CD4-positive, alpha-beta T cell (primary cell): ENCODE measurements around the gene ZFP3. TPM values are rescaled to one million over a fixed set of nuclear protein-coding genes. Genes with fewer than 3 reads are reported as not detected.
"Not testable (repeated sequence)": the region's sequence is repeated elsewhere in the genome, so short reads cannot be mapped to it uniquely, and the experiment has no call there.

Experiments
- ATAC-seq: fragments of 200-7000 bp; cut with Tn5 transposase; one replicate; pipeline ENCODE4 v1.10.0; 2022; ENCODE audit warnings: mild to moderate bottlenecking; ENCODE audit not compliant: poor library complexity
- CTCF ChIA-PET: fragments of 350-600 bp; sonication (Branson Sonifier 250); formaldehyde crosslinking; loops from one replicate; lab custom pipeline; 2021; ENCODE audit warnings: antibody characterized with exemption, inconsistent platforms; lab: Charles Lee
- POLR2A ChIA-PET: fragments of 350-600 bp; sonication (Branson Sonifier 250); formaldehyde crosslinking; loops from one replicate; lab custom pipeline; 2021; ENCODE audit warnings: antibody characterized with exemption, inconsistent platforms; lab: Charles Lee
- DNase-seq, 14 experiments: peaks; one replicate each; pipeline ENCODE4 v3.0.0-alpha.2; 2013 to 2020; ENCODE audit warnings: mixed read lengths in 2 of 14
- H3K27ac ChIP-seq, 2 donors: one replicate each; pipeline versions ENCODE4 v1.5.1 to v1.7.0; 2013; ENCODE audit warnings: low read length in 2 of 2, low read depth in 1 of 2, mild to moderate bottlenecking in 1 of 2
- H3K27me3 ChIP-seq, 2 experiments: 1 replicate in 1 of 2; 2 replicates in 1 of 2; pipeline versions ENCODE4 v1.6.1 to v1.7.0; 2013; ENCODE audit warnings: low read length in 2 of 2, control low read depth in 1 of 2, mild to moderate bottlenecking in 1 of 2, moderate library complexity in 1 of 2; ENCODE audit not compliant: insufficient read depth in 2 of 2, control insufficient read depth in 1 of 2
- H3K36me3 ChIP-seq: one replicate; pipeline ENCODE4 v1.6.1; 2013; ENCODE audit warnings: low read length, control low read depth; ENCODE audit not compliant: insufficient read depth
- H3K4me1 ChIP-seq: one replicate; pipeline ENCODE4 v1.6.1; 2013; ENCODE audit warnings: low read length, control low read depth; ENCODE audit not compliant: insufficient read depth
- H3K4me3 ChIP-seq: one replicate; pipeline ENCODE4 v1.5.1; 2013; ENCODE audit warnings: mild to moderate bottlenecking, low read length, moderate library complexity
- H3K9me3 ChIP-seq, 2 experiments: 1 replicate in 1 of 2; 2 replicates in 1 of 2; pipeline versions ENCODE4 v1.6.1 to v1.7.0; 2013; ENCODE audit warnings: low read length in 2 of 2, mild to moderate bottlenecking in 2 of 2, control low read depth in 1 of 2, moderate library complexity in 1 of 2; ENCODE audit not compliant: control insufficient read depth in 1 of 2, insufficient read depth in 1 of 2
- H3K27ac Mint-ChIP-seq: one replicate; pipeline ENCODE4 v1.8.0; 2020; ENCODE audit warnings: mixed read lengths
- H3K27me3 Mint-ChIP-seq: one replicate; pipeline ENCODE4 v1.8.0; 2021; ENCODE audit warnings: mixed read lengths
- H3K36me3 Mint-ChIP-seq: one replicate; pipeline ENCODE4 v1.8.0; 2021; ENCODE audit warnings: low read depth, mixed read lengths
- H3K4me1 Mint-ChIP-seq: one replicate; pipeline ENCODE4 v1.8.0; 2021; ENCODE audit warnings: low read depth, mixed read lengths
- H3K4me3 Mint-ChIP-seq: one replicate; pipeline ENCODE4 v1.8.0; 2020; ENCODE audit warnings: mild to moderate bottlenecking, mixed read lengths
- H3K9me3 Mint-ChIP-seq: one replicate; pipeline ENCODE4 v1.8.0; 2020; ENCODE audit warnings: mixed read lengths
- intact Hi-C, 2 experiments: fragments of 100-400 bp; cut with DNase I in 1 of 2; cut with micrococcal nuclease in 1 of 2; formaldehyde crosslinking; loops; one replicate each; pipeline versions ENCODE4 v1.15.1 to v1.9.0; 2023 to 2025; cut with DNase I, micrococcal nuclease
- total RNA-seq, 174 experiments: library from RNA in 2 of 174; stranded (reverse) in 2 of 174; gene quantifications; one replicate each; pipeline ENCODE4 v1.2.3 and lab custom pipeline; 2021 to 2026
- TF ChIP-seq, protein P1 (sequence below): fragments of 200-600 bp; IDR thresholded peaks from one replicate; pipeline ENCODE4 v1.8.0; 2022; ENCODE audit warnings: antibody characterized with exemption, mild to moderate bottlenecking

ZFP3 gene
- total RNA-seq, 2 experiments from 2014 or later, result 2.4 TPM

DNA sequence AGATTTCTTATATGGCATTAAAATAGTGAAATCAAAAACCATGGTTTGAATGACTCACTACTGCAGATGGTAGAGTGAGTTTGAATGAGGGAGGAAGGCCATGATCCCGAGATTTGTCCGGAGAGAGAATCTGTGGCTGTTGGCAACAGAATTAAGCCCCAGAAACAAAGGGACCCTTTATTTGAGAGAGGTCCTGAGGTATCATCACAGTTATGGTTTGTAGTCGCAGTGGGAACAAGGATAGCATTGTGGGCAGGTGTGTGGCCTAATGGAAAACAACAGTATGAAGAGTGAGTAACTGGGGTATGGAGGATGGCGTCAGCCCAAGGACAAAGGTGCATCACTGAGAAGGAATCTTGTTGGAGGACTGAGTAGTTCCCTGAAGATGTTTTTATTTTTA, 8.5 kb upstream of the ZFP3 start:
- intact Hi-C loops, result loop anchor here in 1 of 2 experiments (10.0 kb wide), 1 partner anchor 355 kb away; the partner anchor contains the start of gene ARRB2
- no peak overlapping the region for H3K27ac ChIP-seq
- H3K4me3 ChIP-seq, result no peak overlapping the region
- no peak for DNase-seq
- Mint-ChIP-seq H3K4me1 (no peaks in the 10 kb centered on the region), H3K27me3 (no peaks in the 10 kb centered on the region), H3K4me3 (no peak overlapping the region), H3K9me3 (no peaks in the 10 kb centered on the region), H3K36me3 (no peaks in the 10 kb centered on the region), H3K27ac (no peak overlapping the region)
- TF ChIP-seq, protein P1, sequence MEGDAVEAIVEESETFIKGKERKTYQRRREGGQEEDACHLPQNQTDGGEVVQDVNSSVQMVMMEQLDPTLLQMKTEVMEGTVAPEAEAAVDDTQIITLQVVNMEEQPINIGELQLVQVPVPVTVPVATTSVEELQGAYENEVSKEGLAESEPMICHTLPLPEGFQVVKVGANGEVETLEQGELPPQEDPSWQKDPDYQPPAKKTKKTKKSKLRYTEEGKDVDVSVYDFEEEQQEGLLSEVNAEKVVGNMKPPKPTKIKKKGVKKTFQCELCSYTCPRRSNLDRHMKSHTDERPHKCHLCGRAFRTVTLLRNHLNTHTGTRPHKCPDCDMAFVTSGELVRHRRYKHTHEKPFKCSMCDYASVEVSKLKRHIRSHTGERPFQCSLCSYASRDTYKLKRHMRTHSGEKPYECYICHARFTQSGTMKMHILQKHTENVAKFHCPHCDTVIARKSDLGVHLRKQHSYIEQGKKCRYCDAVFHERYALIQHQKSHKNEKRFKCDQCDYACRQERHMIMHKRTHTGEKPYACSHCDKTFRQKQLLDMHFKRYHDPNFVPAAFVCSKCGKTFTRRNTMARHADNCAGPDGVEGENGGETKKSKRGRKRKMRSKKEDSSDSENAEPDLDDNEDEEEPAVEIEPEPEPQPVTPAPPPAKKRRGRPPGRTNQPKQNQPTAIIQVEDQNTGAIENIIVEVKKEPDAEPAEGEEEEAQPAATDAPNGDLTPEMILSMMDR, result no peak
- ChIA-PET CTCF (no interaction called here), POLR2A (no interaction called here)
- no peaks in the 10 kb centered on the region for H3K36me3 ChIP-seq
- no peaks in the 10 kb centered on the region for H3K9me3 ChIP-seq
- ATAC-seq, result no peak
- H3K27me3 ChIP-seq, result no peaks in the 10 kb centered on the region
- no peaks in the 10 kb centered on the region for H3K4me1 ChIP-seq

DNA sequence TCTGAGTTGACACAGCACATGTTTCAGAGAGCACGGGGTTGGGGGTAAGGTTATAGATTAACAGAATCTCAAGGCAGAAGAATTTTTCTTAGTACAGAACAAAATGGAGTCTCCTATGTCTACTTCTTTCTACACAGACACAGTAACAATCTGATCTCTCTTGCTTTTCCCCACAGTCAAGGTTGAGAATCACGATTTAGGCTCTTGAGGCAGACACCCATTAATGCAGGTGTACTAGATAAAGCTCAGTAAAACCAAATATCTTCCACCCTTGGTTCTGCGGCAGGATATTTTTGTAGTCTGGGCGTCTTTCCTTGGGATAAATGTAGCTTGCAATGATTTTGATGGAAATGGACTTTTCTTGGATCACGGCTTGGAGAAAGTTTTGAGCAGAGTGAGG, 2.8 kb upstream of the ZFP3 start:
- CTCF ChIA-PET, H3K27ac Mint-ChIP-seq: not testable (repeated sequence)
- intact Hi-C loops, result loop anchor here (5.0 to 10.0 kb wide), 3 partner anchors 37 to 361 kb away; partner anchors contain the start of genes ARRB2 (in 1 of the 2) and ZNF232 (in 1 of the 2)

DNA sequence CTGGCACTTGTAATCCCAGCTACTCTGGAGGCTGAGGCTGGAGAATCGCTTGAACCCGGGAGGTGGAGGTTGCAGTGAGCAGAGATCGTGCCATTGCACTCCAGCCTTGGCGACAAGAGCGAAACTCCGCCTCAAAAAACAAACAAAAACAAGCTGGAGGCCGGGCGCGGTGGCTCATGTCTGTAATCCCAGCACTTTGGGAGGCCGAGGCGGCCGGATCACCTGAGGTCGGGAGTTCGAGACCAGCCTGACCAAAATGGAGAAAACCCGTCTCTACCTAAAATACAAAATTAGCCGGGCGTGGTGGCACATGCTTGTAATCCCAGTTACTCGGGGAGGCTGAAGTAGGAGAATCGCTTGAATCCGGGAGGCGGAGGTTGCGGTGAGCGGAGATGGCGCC, 992 bp upstream of the ZFP3 start:
- CTCF ChIA-PET, ATAC-seq, H3K27me3 Mint-ChIP-seq, H3K27ac ChIP-seq, H3K9me3 Mint-ChIP-seq, DNase-seq, H3K27me3 ChIP-seq, H3K36me3 ChIP-seq, H3K9me3 ChIP-seq: not testable (repeated sequence)
- Histone ChIP-seq H3K4me3 (peak overlapping the region; percentile 77), H3K4me1 (peaks cover 26% of the 10 kb centered on the region)
- intact Hi-C loops, result loop anchor here (5.0 to 10.0 kb wide), 3 partner anchors 35 to 362 kb away; partner anchors contain the start of genes ARRB2 (in 1 of the 2) and ZNF232 (in 1 of the 2)
- H3K27ac Mint-ChIP-seq, result peak overlapping the region; percentile 91
- POLR2A ChIA-PET, result interaction anchor here (0.5 to 2.3 kb wide), 4 partner anchors 16 to 1818 kb away, joined by 3 to 8 read pairs (median 6); partner anchors contain the start of genes CYB5D2, ZNF232 and ZZEF1
- H3K4me3 Mint-ChIP-seq, result peak overlapping the region; percentile 93
- peaks cover 29% of the 10 kb centered on the region for H3K4me1 Mint-ChIP-seq
- peaks cover 17% of the 10 kb centered on the region for H3K36me3 Mint-ChIP-seq

More for the DNA sequence above, 2.8 kb upstream of the ZFP3 start:
- not testable (repeated sequence) for ATAC-seq, DNase-seq, H3K27ac ChIP-seq, H3K27me3 Mint-ChIP-seq, H3K4me3 ChIP-seq, H3K9me3 ChIP-seq, H3K36me3 ChIP-seq, H3K27me3 ChIP-seq, H3K9me3 Mint-ChIP-seq
- Mint-ChIP-seq H3K36me3 (peaks cover 13% of the 10 kb centered on the region), H3K4me3 (peak overlapping the region; percentile 62), H3K4me1 (peaks cover 24% of the 10 kb centered on the region)
- POLR2A ChIA-PET, result interaction anchor here (0.7 kb wide), 1 partner anchor 177 kb away, joined by 3 read pairs; the partner anchor contains the start of gene C17orf107
- peaks cover 26% of the 10 kb centered on the region for H3K4me1 ChIP-seq

DNA sequence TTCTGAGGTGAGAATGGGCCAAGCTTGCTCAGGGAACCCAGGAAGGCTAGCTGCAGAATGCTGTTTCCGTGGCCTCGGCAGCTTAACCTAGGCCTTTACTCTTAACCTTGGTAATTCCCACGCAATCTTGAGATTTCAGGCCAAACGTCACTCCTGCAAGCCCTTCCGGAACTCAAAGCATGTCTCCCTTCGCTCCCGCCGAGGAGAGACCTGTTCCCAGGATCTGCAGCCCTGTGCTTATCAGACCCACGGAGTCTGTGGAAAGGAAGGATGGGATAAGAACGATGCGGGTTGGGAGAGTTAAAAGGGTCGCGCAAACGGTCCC, 524 bp upstream of the ZFP3 start:
- Mint-ChIP-seq H3K4me3 (peak overlapping the region; percentile 93), H3K4me1 (peaks cover 30% of the 10 kb centered on the region), H3K36me3 (peaks cover 22% of the 10 kb centered on the region), H3K27ac (peak overlapping the region; percentile 91), H3K9me3 (no peaks in the 10 kb centered on the region), H3K27me3 (no peaks in the 10 kb centered on the region)
- Histone ChIP-seq H3K9me3 (no peaks in the 10 kb centered on the region), H3K27me3 (no peaks in the 10 kb centered on the region), H3K36me3 (peaks cover 2% of the 10 kb centered on the region), H3K27ac (peak overlapping the region in 1 of 2 donors; percentile 72), H3K4me3 (peak overlapping the region; percentile 77), H3K4me1 (peaks cover 26% of the 10 kb centered on the region)
- TF ChIP-seq, protein P1, result no peak
- no peak for DNase-seq
- ChIA-PET POLR2A (interaction anchor here (0.5 to 2.3 kb wide), 4 partner anchors 15 to 1819 kb away, joined by 3 to 8 read pairs (median 6); partner anchors contain the start of genes CYB5D2, ZNF232 and ZZEF1), CTCF (interaction anchor here (1.2 to 1.7 kb wide), 2 partner anchors 15 to 114 kb away, joined by 5 to 6 read pairs; partner anchors contain the start of gene ZNF594)
- no peak for ATAC-seq
- intact Hi-C loops, result loop anchor here (2.0 to 10.0 kb wide), 4 partner anchors 33 to 363 kb away; partner anchors contain the start of genes ZNF232 (in 2 of the 2) and ARRB2 (in 1 of the 2)
